Measurements from ENCODE around the gene DLL3. TPM values are rescaled to one million over a fixed set of nuclear protein-coding genes. Genes with fewer than 3 reads are reported as not detected.

DLL3 gene
- total RNA-seq, 3 donors from 2014 or later (not counting 1 experiment from before 2014, with no cell fraction given), result not detected

DNA sequence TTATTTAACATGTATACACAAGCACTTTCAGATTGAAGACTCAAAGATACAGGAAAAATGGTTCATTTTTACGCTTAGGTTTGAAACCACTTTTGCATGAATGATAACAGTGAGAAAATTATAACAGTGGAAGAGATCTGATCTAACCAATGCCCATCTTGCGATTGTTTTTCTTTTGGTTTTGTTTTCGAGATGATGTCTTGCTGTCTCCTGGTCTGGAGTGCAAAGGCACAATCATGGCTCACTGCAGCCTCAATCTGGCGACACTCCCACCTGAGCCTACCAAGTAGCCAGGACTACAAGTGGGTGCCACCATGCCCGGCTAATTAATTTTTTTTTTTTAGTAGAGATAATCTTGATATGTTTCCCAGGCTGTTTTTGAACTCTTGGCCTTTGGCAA lies 51.5 kb downstream of the DLL3 start:
- WGBS (ENCODE audit: insufficient coverage), result 79% methylated on average over 5 of the region's 5 CpGs
- no peaks in the 10 kb centered on the region for H3K9me3 Mint-ChIP-seq
- Histone ChIP-seq H3K36me3 (ENCODE audit: control insufficient read depth, insufficient read depth, low read length) (no peaks in the 10 kb centered on the region), H3K27ac (ENCODE audit: low read length) (no peak overlapping the region), H3K27me3 (ENCODE audit: control insufficient read depth, insufficient read depth, low read length) (no peaks in the 10 kb centered on the region), H3K4me1 (ENCODE audit: control insufficient read depth, insufficient read depth, low read length) (peaks cover 11% of the 10 kb centered on the region), H3K4me3 (ENCODE audit: low read length) (no peak overlapping the region), H3K9me3 (ENCODE audit: control insufficient read depth, insufficient read depth, low read length) (no peaks in the 10 kb centered on the region)
- ATAC-seq, result no peak
- H3K4me3 Mint-ChIP-seq, result no peak overlapping the region
- intact Hi-C loops (cut with micrococcal nuclease), result loop anchor here (2.0 to 5.0 kb wide), 2 partner anchors 217 to 295 kb away; no protein-coding TSS in a partner anchor
- DNase-seq, result no peak
- peaks cover 4 to 16% of the 10 kb centered on the region in 2 donors for H3K27me3 Mint-ChIP-seq (ENCODE audit: low read depth in 2 of 2)
- H3K27ac Mint-ChIP-seq, result no peak overlapping the region
- no peaks in the 10 kb centered on the region for H3K4me1 Mint-ChIP-seq
- H3K36me3 Mint-ChIP-seq, result no peaks in the 10 kb centered on the region
- TF ChIP-seq, protein P1, sequence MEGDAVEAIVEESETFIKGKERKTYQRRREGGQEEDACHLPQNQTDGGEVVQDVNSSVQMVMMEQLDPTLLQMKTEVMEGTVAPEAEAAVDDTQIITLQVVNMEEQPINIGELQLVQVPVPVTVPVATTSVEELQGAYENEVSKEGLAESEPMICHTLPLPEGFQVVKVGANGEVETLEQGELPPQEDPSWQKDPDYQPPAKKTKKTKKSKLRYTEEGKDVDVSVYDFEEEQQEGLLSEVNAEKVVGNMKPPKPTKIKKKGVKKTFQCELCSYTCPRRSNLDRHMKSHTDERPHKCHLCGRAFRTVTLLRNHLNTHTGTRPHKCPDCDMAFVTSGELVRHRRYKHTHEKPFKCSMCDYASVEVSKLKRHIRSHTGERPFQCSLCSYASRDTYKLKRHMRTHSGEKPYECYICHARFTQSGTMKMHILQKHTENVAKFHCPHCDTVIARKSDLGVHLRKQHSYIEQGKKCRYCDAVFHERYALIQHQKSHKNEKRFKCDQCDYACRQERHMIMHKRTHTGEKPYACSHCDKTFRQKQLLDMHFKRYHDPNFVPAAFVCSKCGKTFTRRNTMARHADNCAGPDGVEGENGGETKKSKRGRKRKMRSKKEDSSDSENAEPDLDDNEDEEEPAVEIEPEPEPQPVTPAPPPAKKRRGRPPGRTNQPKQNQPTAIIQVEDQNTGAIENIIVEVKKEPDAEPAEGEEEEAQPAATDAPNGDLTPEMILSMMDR (IDR thresholded peaks at IDR 0.05), result no peak

DNA sequence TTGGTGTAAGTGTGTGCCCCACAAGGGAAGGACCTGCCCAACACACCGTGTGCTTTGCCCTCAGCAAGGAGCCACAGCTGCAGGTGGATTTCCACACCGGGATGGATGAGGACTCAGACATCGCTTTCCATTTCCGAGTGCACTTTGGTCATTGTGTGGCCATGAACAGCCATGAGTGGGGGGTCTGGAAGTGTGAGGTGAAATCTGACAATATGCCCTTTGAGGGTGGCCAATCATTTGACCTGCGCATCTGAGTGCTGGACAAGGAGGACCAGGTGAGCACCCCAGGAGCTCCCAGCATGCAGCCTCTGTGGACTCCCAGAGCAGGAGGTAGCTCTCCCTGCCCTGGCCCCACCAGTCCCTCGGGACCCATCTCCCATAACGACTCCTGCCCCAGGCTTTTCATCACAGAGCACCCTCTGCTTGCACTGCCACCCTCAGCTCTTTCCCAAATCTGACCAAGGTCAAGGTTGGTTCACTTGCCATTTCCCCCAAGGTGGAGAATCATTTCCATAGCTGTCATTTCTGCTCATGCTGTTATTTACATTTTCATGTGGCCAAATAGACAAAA lies 54.4 kb downstream of the DLL3 start:
- Mint-ChIP-seq H3K27me3 (ENCODE audit: low read depth in 2 of 2) (no peaks in the 10 kb centered on the region), H3K27ac (no peak overlapping the region), H3K4me1 (peaks cover 4% of the 10 kb centered on the region in 2 donors), H3K36me3 (no peaks in the 10 kb centered on the region), H3K9me3 (no peaks in the 10 kb centered on the region), H3K4me3 (no peak overlapping the region)
- H3K4me3 ChIP-seq (ENCODE audit: low read length), result no peak overlapping the region
- 75% methylated on average over 7 of the region's 7 CpGs for WGBS (ENCODE audit: insufficient coverage)
- no peaks in the 10 kb centered on the region for H3K36me3 ChIP-seq (ENCODE audit: control insufficient read depth, insufficient read depth, low read length)
- DNase-seq, result no peak
- H3K9me3 ChIP-seq (ENCODE audit: control insufficient read depth, insufficient read depth, low read length), result no peaks in the 10 kb centered on the region
- peaks cover 14% of the 10 kb centered on the region for H3K4me1 ChIP-seq (ENCODE audit: control insufficient read depth, insufficient read depth, low read length)
- no peak overlapping the region for H3K27ac ChIP-seq (ENCODE audit: low read length)
- ATAC-seq, result no peak
- intact Hi-C loops (cut with micrococcal nuclease), result loop anchor here (5.0 kb wide), 1 partner anchor 214 kb away; no protein-coding TSS in a partner anchor
- TF ChIP-seq, protein P1 (IDR thresholded peaks at IDR 0.05), result no peak
- H3K27me3 ChIP-seq (ENCODE audit: control insufficient read depth, insufficient read depth, low read length), result no peaks in the 10 kb centered on the region

DNA sequence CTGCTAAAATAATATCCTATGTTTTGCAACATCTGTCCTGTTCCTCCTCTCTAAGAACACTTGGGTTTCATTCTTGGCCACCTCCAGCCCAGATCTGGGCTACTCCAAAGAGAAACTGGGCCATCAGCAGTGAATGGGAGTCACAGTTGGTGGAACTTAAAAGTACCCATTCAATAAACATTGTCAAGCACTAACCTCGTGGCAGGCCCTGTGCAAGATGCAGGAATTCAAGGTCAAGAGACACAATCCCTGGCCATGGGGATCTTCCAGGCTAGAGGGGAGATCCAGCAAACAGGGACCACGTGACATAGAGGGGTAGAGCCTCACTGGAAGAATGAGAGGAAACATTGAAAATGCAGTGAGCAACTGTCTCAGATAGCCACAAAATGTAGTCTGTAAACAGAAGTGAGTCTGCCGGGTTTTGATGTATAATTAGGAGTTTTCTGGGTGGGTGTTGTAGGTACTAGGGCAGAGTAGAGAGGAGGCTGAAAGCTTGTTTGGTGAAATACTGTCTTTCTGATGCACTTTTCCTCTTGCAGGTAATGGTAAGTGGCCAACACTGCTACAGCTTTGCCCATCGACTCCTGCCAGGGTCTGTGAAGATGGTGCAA lies 56.1 kb downstream of the DLL3 start:
- intact Hi-C loops (cut with micrococcal nuclease), result loop anchor here (5.0 kb wide), 1 partner anchor 212 kb away; no protein-coding TSS in a partner anchor
- WGBS (ENCODE audit: insufficient coverage), result 79% methylated on average over 4 of the region's 4 CpGs
- no peak overlapping the region for H3K27ac Mint-ChIP-seq

More for the DNA sequence above, 56.1 kb downstream of the DLL3 start:
- H3K9me3 Mint-ChIP-seq, result no peaks in the 10 kb centered on the region
- ATAC-seq (no peak), DNase-seq (no peak)
- TF ChIP-seq, protein P1 (IDR thresholded peaks at IDR 0.05), result no peak
- H3K27me3 Mint-ChIP-seq (ENCODE audit: low read depth in 2 of 2), result no peaks in the 10 kb centered on the region
- Histone ChIP-seq H3K27me3 (ENCODE audit: control insufficient read depth, insufficient read depth, low read length) (no peaks in the 10 kb centered on the region), H3K4me3 (ENCODE audit: low read length) (no peak overlapping the region), H3K27ac (ENCODE audit: low read length) (no peak overlapping the region), H3K4me1 (ENCODE audit: control insufficient read depth, insufficient read depth, low read length) (peaks cover 21% of the 10 kb centered on the region), H3K9me3 (ENCODE audit: control insufficient read depth, insufficient read depth, low read length) (no peaks in the 10 kb centered on the region), H3K36me3 (ENCODE audit: control insufficient read depth, insufficient read depth, low read length) (no peaks in the 10 kb centered on the region)
- no peaks in the 10 kb centered on the region for H3K36me3 Mint-ChIP-seq
- no peak overlapping the region for H3K4me3 Mint-ChIP-seq
- H3K4me1 Mint-ChIP-seq, result peaks cover 13 to 14% of the 10 kb centered on the region in 2 donors
